HG03442 (cell line): ENCODE data around the gene FAM20C.

Experiments used
- ATAC-seq: cut with Tn5 transposase; IDR thresholded peaks from one replicate; pipeline ENCODE4 v1.9.1; 2021; ENCODE audit warnings: mild to moderate bottlenecking, moderate library complexity; ENCODE audit not compliant: unreplicated experiment

Gene FAM20C

GRCh38 chr7:222716-223041, 30.3 kb downstream of the FAM20C start:
- no peak for ATAC-seq

- no peak for ATAC-seq
These were observed 30.9 kb downstream of the FAM20C start for GRCh38 chr7:223118-223800.

- ATAC-seq = no peak
These were observed 31.5 kb downstream of the FAM20C start for GRCh38 chr7:223861-224260.

- no peak for ATAC-seq
These were observed 34.0 kb downstream of the FAM20C start for GRCh38 chr7:226281-226895.

- ATAC-seq = no peak
These were observed 35.6 kb downstream of the FAM20C start for GRCh38 chr7:227926-228325.

- no peak for ATAC-seq
These were observed 36.2 kb downstream of the FAM20C start for GRCh38 chr7:228610-229009.

- ATAC-seq = no peak
These were observed 37.0 kb downstream of the FAM20C start for GRCh38 chr7:229184-229964.

- ATAC-seq = no peak
These were observed 37.9 kb downstream of the FAM20C start for GRCh38 chr7:230274-230673.

- no peak for ATAC-seq
These were observed 38.9 kb downstream of the FAM20C start for GRCh38 chr7:231030-231857.

- ATAC-seq = no peak
These were observed 39.5 kb downstream of the FAM20C start for GRCh38 chr7:231858-232246.

- no peak for ATAC-seq
These were observed 40.3 kb downstream of the FAM20C start for GRCh38 chr7:232410-233248.

- no peak for ATAC-seq
These were observed 41.1 kb downstream of the FAM20C start for GRCh38 chr7:233249-234035.

- ATAC-seq = no peak
These were observed 41.8 kb downstream of the FAM20C start for GRCh38 chr7:234051-234707.

GRCh38 chr7:234708-235553, 42.6 kb downstream of the FAM20C start:
- no peak for ATAC-seq

GRCh38 chr7:235576-236395, 43.4 kb downstream of the FAM20C start:
- no peak for ATAC-seq

GRCh38 chr7:236967-237366, 44.6 kb downstream of the FAM20C start:
- ATAC-seq = no peak

GRCh38 chr7:237385-237784, 45.0 kb downstream of the FAM20C start:
- ATAC-seq = no peak
